K562 (cell line): ENCODE data around the gene MATR3. TPM values are rescaled to one million over a fixed set of nuclear protein-coding genes. Genes with fewer than 3 reads are reported as not detected.

ENCODE experiments used
- EWSR1 ChIP-seq: fragments of 450-650 bp; IDR thresholded peaks from 2 replicates; pipeline ENCODE4 v1.6.1; 2018; ENCODE audit warnings: borderline replicate concordance, mild to moderate bottlenecking, low read depth, moderate library complexity; ENCODE audit not compliant: partially characterized antibody
- HNRNPH1 ChIP-seq: fragments of 200-400 bp; formaldehyde crosslinking; optimal IDR thresholded peaks from 2 replicates; pipeline ENCODE3; 2017; ENCODE audit warnings: low read depth, mild to moderate bottlenecking, low read length, moderate library complexity
- KLF13 ChIP-seq: fragments of 450-650 bp; IDR thresholded peaks from 2 replicates; pipeline ENCODE4 v1.6.1; 2016; ENCODE audit warnings: missing genetic modification characterization, low read depth, mild to moderate bottlenecking, missing compliant biosample characterization, moderate library complexity, borderline replicate concordance
- MAFG ChIP-seq: fragments of 450-650 bp; conservative IDR thresholded peaks from 2 replicates; pipeline ENCODE4 v1.6.1; 2016; ENCODE audit warnings: missing genetic modification characterization, missing compliant biosample characterization
- NFE2 ChIP-seq: IDR thresholded peaks from 2 replicates; pipeline ENCODE4 v1.6.1; 2014; ENCODE audit warnings: antibody characterized with exemption, low read depth
- PBX2 ChIP-seq, 2 experiments: IDR thresholded peaks in 1 of 2; conservative IDR thresholded peaks in 1 of 2; 2 replicates each; pipeline ENCODE4 v1.6.1; 2016; ENCODE audit warnings: low read depth in 2 of 2, mild to moderate bottlenecking in 1 of 2, missing compliant biosample characterization in 1 of 2, missing genetic modification characterization in 1 of 2, moderate library complexity in 1 of 2
- PRDM10 ChIP-seq: fragments of 450-650 bp; IDR thresholded peaks from 2 replicates; pipeline ENCODE4 v1.6.1; 2018; ENCODE audit not compliant: partially characterized antibody
- RFX1 ChIP-seq: fragments of 450-650 bp; IDR thresholded peaks from 2 replicates; pipeline ENCODE4 v1.6.1; 2016; ENCODE audit warnings: mild to moderate bottlenecking, moderate library complexity
- SRSF1 ChIP-seq: fragments of 200-400 bp; formaldehyde crosslinking; IDR thresholded peaks from 2 replicates; pipeline ENCODE4 v1.6.1; 2017; ENCODE audit warnings: mild to moderate bottlenecking, low read depth, low read length, moderate library complexity
- TAL1 ChIP-seq: fragments of 450-650 bp; IDR thresholded peaks from 2 replicates; pipeline ENCODE4 v1.6.1; 2016; ENCODE audit warnings: mild to moderate bottlenecking
- ZNF444 ChIP-seq: fragments of 250-450 bp; sonication (Bioruptor Pico); IDR thresholded peaks from 2 replicates; pipeline ENCODE4 v1.4.0; 2020; ENCODE audit warnings: mild to moderate bottlenecking, moderate library complexity
- ZNF764 ChIP-seq: fragments of 250-450 bp; sonication (Bioruptor Pico); IDR thresholded peaks from 2 replicates; pipeline ENCODE4 v1.4.0; 2020; ENCODE audit warnings: low read depth, mild to moderate bottlenecking, moderate library complexity
- polyA plus RNA-seq, 8 experiments: library from polyadenylated mRNA; depleted of rRNA in 4 of 8; stranded (reverse) in 5 of 8; unstranded in 3 of 8; fragments of >200 nt; fragmentation: Nextera tagmentation in 2 of 8; fragmentation: Illumina TruSeq in 1 of 8; extraction: Ambion mirVana in 2 of 8; extraction: Trizol in 1 of 8; gene quantifications; 2 replicates each; pipeline versions ENCODE4 v1.2.1 to v1.2.3, GENCODE V29; 2011 to 2014; ENCODE audit warnings: inconsistent platforms in 1 of 8, missing spikeins in 1 of 8
- total RNA-seq, 7 experiments: library from RNA; depleted of rRNA in 6 of 7; stranded (reverse); fragments of >200 nt in 6 of 7; fragmentation: Illumina TruSeq in 2 of 7; extraction: Trizol in 2 of 7; gene quantifications; 2 replicates each; pipeline versions ENCODE4 v1.2.1 to v1.2.3, GENCODE V29; 2011 to 2021; ENCODE audit warnings: low replicate concordance in 1 of 7
- TF ChIP-seq, protein P1 (sequence below): sonication (generic); formaldehyde crosslinking; IDR thresholded peaks from 2 replicates; pipeline ENCODE4 v1.8.0; 2022; ENCODE audit warnings: missing genetic modification reagents, mild to moderate bottlenecking, moderate library complexity, borderline replicate concordance
- TF ChIP-seq, protein P2 (sequence below): sonication (generic); formaldehyde crosslinking; IDR thresholded peaks from 2 replicates; pipeline ENCODE4 v1.8.1; 2023; ENCODE audit warnings: mild to moderate bottlenecking, missing genetic modification reagents
- TF ChIP-seq, protein P3 (sequence below), 2 experiments: IDR thresholded peaks; 2 replicates each; pipeline ENCODE4 v1.6.1; 2011; ENCODE audit warnings: borderline replicate concordance in 1 of 2, control low read depth in 1 of 2, low read depth in 1 of 2, low read length in 1 of 2, mild to moderate bottlenecking in 1 of 2, mixed read lengths in 1 of 2, moderate library complexity in 1 of 2; ENCODE audit not compliant: insufficient read depth in 1 of 2, insufficient read length in 1 of 2, poor library complexity in 1 of 2, severe bottlenecking in 1 of 2; ENCODE audit errors: extremely low read depth in 1 of 2

Gene MATR3
- total and polyA plus RNA-seq, 9 of the 15 experiments (the other 6 are each of a cell fraction or from before 2014, with no cell fraction given), result 150 to 425 (median 263) TPM

GRCh38 chr5:139341689-139342422, 48.3 kb downstream of the MATR3 start, which contains the start of gene PAIP2 (continued):
- TF ChIP-seq HNRNPH1 (no peak), NFE2 (no peak; the same call in 1 of the 2 replicates), PBX2 (CRISPR knock-in tag; IDR thresholded peaks at IDR 0.05; ENCODE audit: low read depth) (no peak), PBX2 (tag; conservative IDR thresholded peaks at IDR 0.05; ENCODE audit: low read depth) (no peak), EWSR1 (no peak), ZNF764 (no peak), ZNF444 (CRISPR knock-in tag) (no peak), RFX1 (peak; percentile 78), KLF13 (tag) (no peak; the same call in 1 of the 2 replicates), TAL1 (no peak), PRDM10 (no peak), SRSF1 (no peak), MAFG (tag) (no peak)
- TF ChIP-seq, protein P1, sequence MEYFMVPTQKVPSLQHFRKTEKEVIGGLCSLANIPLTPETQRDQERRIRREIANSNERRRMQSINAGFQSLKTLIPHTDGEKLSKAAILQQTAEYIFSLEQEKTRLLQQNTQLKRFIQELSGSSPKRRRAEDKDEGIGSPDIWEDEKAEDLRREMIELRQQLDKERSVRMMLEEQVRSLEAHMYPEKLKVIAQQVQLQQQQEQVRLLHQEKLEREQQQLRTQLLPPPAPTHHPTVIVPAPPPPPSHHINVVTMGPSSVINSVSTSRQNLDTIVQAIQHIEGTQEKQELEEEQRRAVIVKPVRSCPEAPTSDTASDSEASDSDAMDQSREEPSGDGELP (CRISPR knock-in tag), result peak; percentile 91
- TF ChIP-seq, protein P2, sequence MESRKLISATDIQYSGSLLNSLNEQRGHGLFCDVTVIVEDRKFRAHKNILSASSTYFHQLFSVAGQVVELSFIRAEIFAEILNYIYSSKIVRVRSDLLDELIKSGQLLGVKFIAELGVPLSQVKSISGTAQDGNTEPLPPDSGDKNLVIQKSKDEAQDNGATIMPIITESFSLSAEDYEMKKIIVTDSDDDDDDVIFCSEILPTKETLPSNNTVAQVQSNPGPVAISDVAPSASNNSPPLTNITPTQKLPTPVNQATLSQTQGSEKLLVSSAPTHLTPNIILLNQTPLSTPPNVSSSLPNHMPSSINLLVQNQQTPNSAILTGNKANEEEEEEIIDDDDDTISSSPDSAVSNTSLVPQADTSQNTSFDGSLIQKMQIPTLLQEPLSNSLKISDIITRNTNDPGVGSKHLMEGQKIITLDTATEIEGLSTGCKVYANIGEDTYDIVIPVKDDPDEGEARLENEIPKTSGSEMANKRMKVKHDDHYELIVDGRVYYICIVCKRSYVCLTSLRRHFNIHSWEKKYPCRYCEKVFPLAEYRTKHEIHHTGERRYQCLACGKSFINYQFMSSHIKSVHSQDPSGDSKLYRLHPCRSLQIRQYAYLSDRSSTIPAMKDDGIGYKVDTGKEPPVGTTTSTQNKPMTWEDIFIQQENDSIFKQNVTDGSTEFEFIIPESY (CRISPR knock-in tag), result peak; percentile 91
- TF ChIP-seq, protein P3, sequence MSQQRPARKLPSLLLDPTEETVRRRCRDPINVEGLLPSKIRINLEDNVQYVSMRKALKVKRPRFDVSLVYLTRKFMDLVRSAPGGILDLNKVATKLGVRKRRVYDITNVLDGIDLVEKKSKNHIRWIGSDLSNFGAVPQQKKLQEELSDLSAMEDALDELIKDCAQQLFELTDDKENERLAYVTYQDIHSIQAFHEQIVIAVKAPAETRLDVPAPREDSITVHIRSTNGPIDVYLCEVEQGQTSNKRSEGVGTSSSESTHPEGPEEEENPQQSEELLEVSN (IDR thresholded peaks at IDR 0.05; ENCODE audit: borderline replicate concordance in 1 of 2, extremely low read depth in 1 of 2, insufficient read depth in 1 of 2, insufficient read length in 1 of 2, low read depth in 1 of 2, low read length in 1 of 2, poor library complexity in 1 of 2, severe bottlenecking in 1 of 2), result peak; percentile 64 to 70
